H9 (cell line): ENCODE measurements around the gene DUSP5. TPM values are rescaled to one million over a fixed set of nuclear protein-coding genes. Genes with fewer than 3 reads are reported as not detected.

Experiments
- DNase-seq: peaks from one replicate; pipeline ENCODE4 v3.0.0-alpha.2; 2017
- H2AFZ ChIP-seq: one replicate; pipeline ENCODE4 v1.6.1; 2013; ENCODE audit warnings: mild to moderate bottlenecking, low read length, control low read depth, moderate library complexity
- H2AK5ac ChIP-seq: 2 replicates; pipeline ENCODE4 v1.6.1; 2013; ENCODE audit warnings: low read length, control low read depth, mixed read lengths; ENCODE audit not compliant: insufficient read length
- H2BK120ac ChIP-seq: one replicate; pipeline ENCODE4 v1.6.1; 2013; ENCODE audit warnings: low read depth, mild to moderate bottlenecking, low read length, control low read depth, inconsistent platforms; ENCODE audit not compliant: poor library complexity, severe bottlenecking
- H2BK12ac ChIP-seq: 2 replicates; pipeline ENCODE4 v1.6.1; 2013; ENCODE audit warnings: low read length, control low read depth, mixed read lengths, low read depth; ENCODE audit not compliant: insufficient read length
- H2BK15ac ChIP-seq: 2 replicates; pipeline ENCODE4 v1.6.1; 2013; ENCODE audit warnings: low read depth, low read length, control low read depth
- H2BK20ac ChIP-seq: one replicate; pipeline ENCODE4 v1.6.1; 2013; ENCODE audit warnings: low read depth, mild to moderate bottlenecking, low read length, control low read depth, inconsistent platforms; ENCODE audit not compliant: poor library complexity, severe bottlenecking
- H2BK5ac ChIP-seq: 2 replicates; pipeline ENCODE4 v1.6.1; 2013; ENCODE audit warnings: low read length, control low read depth, mixed read lengths; ENCODE audit not compliant: insufficient read length
- H3K14ac ChIP-seq: 2 replicates; pipeline ENCODE4 v1.6.1; 2013; ENCODE audit warnings: low read length, control low read depth; ENCODE audit not compliant: insufficient read depth
- H3K18ac ChIP-seq: 2 replicates; pipeline ENCODE4 v1.6.1; 2013; ENCODE audit warnings: low read depth, mild to moderate bottlenecking, mixed read lengths, low read length, control low read depth; ENCODE audit not compliant: insufficient read length
- H3K23ac ChIP-seq: 2 replicates; pipeline ENCODE4 v1.6.1; 2013; ENCODE audit warnings: low read length, control low read depth, mixed read lengths, low read depth; ENCODE audit not compliant: insufficient read length
- H3K23me2 ChIP-seq: 2 replicates; pipeline ENCODE4 v1.6.1; 2013; ENCODE audit warnings: low read depth, mild to moderate bottlenecking, mixed read lengths, low read length, control low read depth; ENCODE audit not compliant: insufficient read length, poor library complexity, severe bottlenecking
- H3K27ac ChIP-seq: 2 replicates; pipeline ENCODE4 v1.5.1; 2013; ENCODE audit warnings: low read length, control low read depth, mixed read lengths, low read depth; ENCODE audit not compliant: insufficient read length
- H3K27me3 ChIP-seq: 2 replicates; pipeline ENCODE4 v1.6.1; 2013; ENCODE audit warnings: low read length, control low read depth, inconsistent platforms; ENCODE audit not compliant: insufficient read depth
- H3K4ac ChIP-seq: 2 replicates; pipeline ENCODE4 v1.6.1; 2013; ENCODE audit warnings: low read depth, mild to moderate bottlenecking, control low read depth, inconsistent platforms, low read length, moderate library complexity
- H3K4me1 ChIP-seq: 2 replicates; pipeline ENCODE4 v1.6.1; 2013; ENCODE audit warnings: low read length, control low read depth, inconsistent platforms; ENCODE audit not compliant: insufficient read depth
- H3K4me2 ChIP-seq: 2 replicates; pipeline ENCODE4 v1.6.1; 2013; ENCODE audit warnings: low read length, control low read depth, mixed read lengths; ENCODE audit not compliant: insufficient read length, insufficient read depth
- H3K56ac ChIP-seq: 2 replicates; pipeline ENCODE4 v1.6.1; 2013; ENCODE audit warnings: low read depth, mild to moderate bottlenecking, mixed read lengths, low read length, control low read depth; ENCODE audit not compliant: insufficient read length
- H3K79me1 ChIP-seq: 2 replicates; pipeline ENCODE4 v1.6.1; 2013; ENCODE audit warnings: low read depth, mild to moderate bottlenecking, moderate library complexity, low read length, control low read depth, inconsistent platforms; ENCODE audit not compliant: insufficient read depth, poor library complexity, severe bottlenecking
- H3K79me2 ChIP-seq: 2 replicates; pipeline ENCODE4 v1.6.1; 2013; ENCODE audit warnings: low read length, control low read depth, inconsistent platforms; ENCODE audit not compliant: insufficient read depth
- H3K9ac ChIP-seq: 2 replicates; pipeline ENCODE4 v1.6.1; 2013; ENCODE audit warnings: low read length, control low read depth, mixed read lengths; ENCODE audit not compliant: insufficient read length; ENCODE audit errors: extremely low read depth
- H3K9me3 ChIP-seq: one replicate; pipeline ENCODE4 v1.6.1; 2013; ENCODE audit warnings: low read depth, low read length, inconsistent platforms; ENCODE audit not compliant: control insufficient read depth
- H3T11ph ChIP-seq: one replicate; pipeline ENCODE4 v1.6.1; 2013; ENCODE audit warnings: mild to moderate bottlenecking, low read length, control low read depth, inconsistent platforms
- H4K20me1 ChIP-seq: one replicate; pipeline ENCODE4 v1.6.1; 2013; ENCODE audit not compliant: control insufficient read depth, insufficient read length, insufficient read depth
- H4K5ac ChIP-seq: 2 replicates; pipeline ENCODE4 v1.6.1; 2013; ENCODE audit warnings: low read depth, mild to moderate bottlenecking, mixed read lengths, low read length, control low read depth; ENCODE audit not compliant: insufficient read length
- H4K8ac ChIP-seq: replicated peaks from 2 replicates; pipeline ENCODE4 v1.6.1; 2013; ENCODE audit warnings: low read length, control low read depth, mixed read lengths, low read depth; ENCODE audit not compliant: insufficient read length
- H4K91ac ChIP-seq: 2 replicates; pipeline ENCODE4 v1.6.1; 2013; ENCODE audit warnings: low read depth, mild to moderate bottlenecking, moderate library complexity, mixed read lengths, low read length, control low read depth; ENCODE audit not compliant: insufficient read length
- H3K27ac Mint-ChIP-seq, 3 experiments: 2 replicates in 2 of 3; 3 replicates in 1 of 3; pipeline ENCODE4 v1.8.0; 2020 to 2021; ENCODE audit warnings: mixed read lengths in 3 of 3, mild to moderate bottlenecking in 1 of 3, moderate library complexity in 1 of 3
- H3K27me3 Mint-ChIP-seq: 2 replicates; pipeline ENCODE4 v1.8.0; 2021; ENCODE audit warnings: low read depth, mild to moderate bottlenecking, moderate library complexity, mixed read lengths
- H3K36me3 Mint-ChIP-seq, 3 experiments: 2 replicates in 2 of 3; 3 replicates in 1 of 3; pipeline ENCODE4 v1.8.0; 2020 to 2021; ENCODE audit warnings: low read depth in 3 of 3, mixed read lengths in 3 of 3; ENCODE audit not compliant: insufficient read depth in 1 of 3
- H3K4me1 Mint-ChIP-seq, 2 experiments: 2 replicates each; pipeline ENCODE4 v1.8.0; 2020; ENCODE audit warnings: mixed read lengths in 2 of 2
- H3K4me3 Mint-ChIP-seq, 2 experiments: 2 replicates in 1 of 2; 3 replicates in 1 of 2; pipeline ENCODE4 v1.8.0; 2020 to 2021; ENCODE audit warnings: mild to moderate bottlenecking in 2 of 2, mixed read lengths in 2 of 2, moderate library complexity in 1 of 2
- H3K9me3 Mint-ChIP-seq, 2 experiments: 2 replicates in 1 of 2; 3 replicates in 1 of 2; pipeline ENCODE4 v1.8.0; 2020; ENCODE audit warnings: mild to moderate bottlenecking in 2 of 2, mixed read lengths in 2 of 2, moderate library complexity in 1 of 2
- WGBS: extraction: QIAGEN DNeasy Blood & Tissue Kit; methylation state at CpG from one replicate; pipeline ENCODE4 v1.1.7; 2013; ENCODE audit warnings: missing lambda C conversion rate, low lambda C conversion rate, mixed read lengths; ENCODE audit not compliant: insufficient read length; ENCODE audit errors: extremely low coverage; 5-methylcytosine and 5-hydroxymethylcytosine counted together
- total RNA-seq: library from RNA; stranded (reverse); gene quantifications from 2 replicates; pipeline ENCODE4 v1.2.1, GENCODE V29; 2021
- TF ChIP-seq, protein P1 (sequence below): fragments of 200-600 bp; sonication (generic); conservative IDR thresholded peaks from 3 replicates; pipeline ENCODE4 v1.8.0; 2021; ENCODE audit warnings: antibody characterized with exemption, mild to moderate bottlenecking

Gene DUSP5
- total RNA-seq, 1 experiment from 2014 or later, result 29.3 TPM

DNA sequence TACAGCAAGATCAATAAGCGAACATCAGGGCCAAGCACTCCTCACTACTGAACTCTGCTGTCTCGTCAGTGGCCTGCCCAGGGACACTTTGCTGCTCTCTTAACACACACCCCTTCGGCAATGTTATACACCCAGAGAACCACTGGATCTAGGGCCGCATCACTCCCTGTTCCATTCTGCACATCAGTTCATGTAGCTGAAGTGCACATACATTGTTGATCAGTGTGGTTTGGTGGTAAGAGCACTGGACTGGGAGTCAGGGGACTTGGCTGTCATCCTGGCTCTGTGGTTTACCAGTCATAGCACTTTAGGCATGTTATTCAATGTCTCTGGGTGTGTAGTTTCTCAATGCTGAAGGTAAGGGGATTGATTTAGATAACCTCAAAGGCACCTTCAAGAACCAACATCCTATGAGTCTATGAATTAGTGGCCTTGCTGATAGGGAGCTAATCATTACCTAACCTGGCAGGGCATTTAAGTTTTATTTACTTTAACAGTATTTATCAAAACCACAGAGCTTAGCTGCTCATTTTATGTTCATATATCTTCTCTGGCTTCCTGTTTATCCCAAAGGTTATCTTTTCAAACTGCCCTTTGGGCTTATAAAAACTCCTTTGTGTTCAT, 24.8 kb downstream of the DUSP5 start:
- Histone ChIP-seq H4K8ac (no peak overlapping the region), H2BK5ac (no peak overlapping the region), H3K56ac (no peak overlapping the region), H3T11ph (no peak overlapping the region), H2BK120ac (no peak overlapping the region), H2BK20ac (no peak overlapping the region), H2AFZ (no peak overlapping the region), H4K5ac (no peak overlapping the region), H3K9me3 (no peaks in the 10 kb centered on the region), H3K4me2 (no peak overlapping the region), H3K23ac (no peak overlapping the region), H4K20me1 (no peaks in the 10 kb centered on the region), H4K91ac (no peak overlapping the region), H2AK5ac (no peak overlapping the region), H2BK12ac (no peak overlapping the region), H3K4me1 (peaks cover 4% of the 10 kb centered on the region; the same call in 1 of the 2 replicates), H3K79me1 (no peaks in the 10 kb centered on the region), H2BK15ac (no peak overlapping the region), H3K27ac (no peak overlapping the region), H3K14ac (no peak overlapping the region), H3K23me2 (no peaks in the 10 kb centered on the region), H3K27me3 (no peaks in the 10 kb centered on the region), H3K9ac (no peak overlapping the region), H3K4ac (no peak overlapping the region), H3K18ac (no peak overlapping the region), H3K79me2 (no peaks in the 10 kb centered on the region)
- DNase-seq, result no peak
- no peak overlapping the region for H3K27ac Mint-ChIP-seq
- H3K9me3 Mint-ChIP-seq, result no peaks in the 10 kb centered on the region
- TF ChIP-seq, protein P1, sequence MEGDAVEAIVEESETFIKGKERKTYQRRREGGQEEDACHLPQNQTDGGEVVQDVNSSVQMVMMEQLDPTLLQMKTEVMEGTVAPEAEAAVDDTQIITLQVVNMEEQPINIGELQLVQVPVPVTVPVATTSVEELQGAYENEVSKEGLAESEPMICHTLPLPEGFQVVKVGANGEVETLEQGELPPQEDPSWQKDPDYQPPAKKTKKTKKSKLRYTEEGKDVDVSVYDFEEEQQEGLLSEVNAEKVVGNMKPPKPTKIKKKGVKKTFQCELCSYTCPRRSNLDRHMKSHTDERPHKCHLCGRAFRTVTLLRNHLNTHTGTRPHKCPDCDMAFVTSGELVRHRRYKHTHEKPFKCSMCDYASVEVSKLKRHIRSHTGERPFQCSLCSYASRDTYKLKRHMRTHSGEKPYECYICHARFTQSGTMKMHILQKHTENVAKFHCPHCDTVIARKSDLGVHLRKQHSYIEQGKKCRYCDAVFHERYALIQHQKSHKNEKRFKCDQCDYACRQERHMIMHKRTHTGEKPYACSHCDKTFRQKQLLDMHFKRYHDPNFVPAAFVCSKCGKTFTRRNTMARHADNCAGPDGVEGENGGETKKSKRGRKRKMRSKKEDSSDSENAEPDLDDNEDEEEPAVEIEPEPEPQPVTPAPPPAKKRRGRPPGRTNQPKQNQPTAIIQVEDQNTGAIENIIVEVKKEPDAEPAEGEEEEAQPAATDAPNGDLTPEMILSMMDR, result no peak
- H3K36me3 Mint-ChIP-seq, result no peaks in the 10 kb centered on the region
- no peaks in the 10 kb centered on the region for H3K27me3 Mint-ChIP-seq
- no peak overlapping the region for H3K4me3 Mint-ChIP-seq
- peaks cover 18 to 23% of the 10 kb centered on the region in 2 experiments for H3K4me1 Mint-ChIP-seq
- no CpG with 5 or more reads among the region's 4 CpGs for WGBS
